ENCODE measurements around the gene PDK2. TPM values are rescaled to one million over a fixed set of nuclear protein-coding genes. Genes with fewer than 3 reads are reported as not detected.

Gene PDK2
- total RNA-seq, 1 experiment from 2014 or later, result 25.3 TPM

- peaks cover 98% of the 10 kb centered on the region for H3K36me3 ChIP-seq
- peak in 1 of 2 experiments; percentile 56 for DNase-seq (ENCODE audit: low read depth in 1 of 2, low spot score in 2 of 2)
- H3K27ac ChIP-seq, result no peak overlapping the region
- H3K27me3 ChIP-seq (replicated peaks), result no peaks in the 10 kb centered on the region
- H3K4me1 ChIP-seq (replicated peaks), result no peaks in the 10 kb centered on the region
- no peaks in the 10 kb centered on the region for H3K9me3 ChIP-seq (replicated peaks)
- H3K4me3 ChIP-seq, result no peak overlapping the region
Observed at GRCh38 chr17:50076591-50077235, 18.4 kb upstream of the PDK2 start.

GRCh38 chr17:50078430-50078829 lies 16.7 kb upstream of the PDK2 start:
- no peaks in the 10 kb centered on the region for H3K9me3 ChIP-seq (replicated peaks)
- H3K36me3 ChIP-seq, result peaks cover 100% of the 10 kb centered on the region
- no peak overlapping the region for H3K4me3 ChIP-seq
- no peaks in the 10 kb centered on the region for H3K4me1 ChIP-seq (replicated peaks)
- no peaks in the 10 kb centered on the region for H3K27me3 ChIP-seq (replicated peaks)
- no peak overlapping the region for H3K27ac ChIP-seq
- no peak for DNase-seq (ENCODE audit: low read depth in 1 of 2, low spot score in 2 of 2)

GRCh38 chr17:50079334-50080095 lies 15.6 kb upstream of the PDK2 start:
- peaks cover 91% of the 10 kb centered on the region for H3K36me3 ChIP-seq
- H3K27ac ChIP-seq, result no peak overlapping the region
- peak; percentile 53 to 81 for DNase-seq (ENCODE audit: low read depth in 1 of 2, low spot score in 2 of 2)

GRCh38 chr17:50080096-50080480 lies 15.1 kb upstream of the PDK2 start:
- H3K4me3 ChIP-seq, result no peak overlapping the region
- H3K4me1 ChIP-seq (replicated peaks), result no peaks in the 10 kb centered on the region
- no peaks in the 10 kb centered on the region for H3K9me3 ChIP-seq (replicated peaks)
- DNase-seq (ENCODE audit: low read depth in 1 of 2, low spot score in 2 of 2), result no peak
- no peaks in the 10 kb centered on the region for H3K27me3 ChIP-seq (replicated peaks)
- H3K36me3 ChIP-seq, result peaks cover 90% of the 10 kb centered on the region
- no peak overlapping the region for H3K27ac ChIP-seq

More at GRCh38 chr17:50079334-50080095, 15.6 kb upstream of the PDK2 start:
- no peak overlapping the region for H3K4me3 ChIP-seq
- H3K27me3 ChIP-seq (replicated peaks), result no peaks in the 10 kb centered on the region
- H3K4me1 ChIP-seq (replicated peaks), result no peaks in the 10 kb centered on the region
- H3K9me3 ChIP-seq (replicated peaks), result no peaks in the 10 kb centered on the region

- Histone ChIP-seq H3K9me3 (replicated peaks) (no peaks in the 10 kb centered on the region), H3K4me1 (replicated peaks) (no peaks in the 10 kb centered on the region), H3K27me3 (replicated peaks) (no peaks in the 10 kb centered on the region), H3K27ac (no peak overlapping the region), H3K4me3 (no peak overlapping the region), H3K36me3 (peaks cover 85% of the 10 kb centered on the region)
- no peak for DNase-seq (ENCODE audit: low read depth in 1 of 2, low spot score in 2 of 2)
Observed at GRCh38 chr17:50080827-50081226, 14.3 kb upstream of the PDK2 start.

GRCh38 chr17:50081757-50082156 lies 13.4 kb upstream of the PDK2 start:
- Histone ChIP-seq H3K9me3 (replicated peaks) (no peaks in the 10 kb centered on the region), H3K4me1 (replicated peaks) (no peaks in the 10 kb centered on the region), H3K36me3 (peaks cover 76% of the 10 kb centered on the region), H3K27ac (no peak overlapping the region), H3K27me3 (replicated peaks) (no peaks in the 10 kb centered on the region), H3K4me3 (no peak overlapping the region)
- no peak for DNase-seq (ENCODE audit: low read depth in 1 of 2, low spot score in 2 of 2)

- H3K4me3 ChIP-seq, result no peak overlapping the region
- no peak overlapping the region for H3K27ac ChIP-seq
- H3K36me3 ChIP-seq, result peaks cover 63% of the 10 kb centered on the region
- H3K4me1 ChIP-seq (replicated peaks), result no peaks in the 10 kb centered on the region
- no peaks in the 10 kb centered on the region for H3K9me3 ChIP-seq (replicated peaks)
- no peaks in the 10 kb centered on the region for H3K27me3 ChIP-seq (replicated peaks)
- peak; percentile 89 to 92 for DNase-seq (ENCODE audit: low read depth in 1 of 2, low spot score in 2 of 2)
Observed at GRCh38 chr17:50087246-50087911, 7.8 kb upstream of the PDK2 start.

GRCh38 chr17:50087912-50088405 lies 7.2 kb upstream of the PDK2 start:
- H3K4me3 ChIP-seq, result no peak overlapping the region
- H3K27ac ChIP-seq, result no peak overlapping the region
- H3K27me3 ChIP-seq (replicated peaks), result no peaks in the 10 kb centered on the region
- no peaks in the 10 kb centered on the region for H3K4me1 ChIP-seq (replicated peaks)
- no peak for DNase-seq (ENCODE audit: low read depth in 1 of 2, low spot score in 2 of 2)
- no peaks in the 10 kb centered on the region for H3K9me3 ChIP-seq (replicated peaks)
- peaks cover 57% of the 10 kb centered on the region for H3K36me3 ChIP-seq

- no peaks in the 10 kb centered on the region for H3K4me1 ChIP-seq (replicated peaks)
- no peak overlapping the region for H3K4me3 ChIP-seq
- DNase-seq (ENCODE audit: low read depth in 1 of 2, low spot score in 2 of 2), result no peak
- H3K27me3 ChIP-seq (replicated peaks), result no peaks in the 10 kb centered on the region
- no peaks in the 10 kb centered on the region for H3K9me3 ChIP-seq (replicated peaks)
- peaks cover 52% of the 10 kb centered on the region for H3K36me3 ChIP-seq
- H3K27ac ChIP-seq, result no peak overlapping the region
Observed at GRCh38 chr17:50088952-50089825, 6.0 kb upstream of the PDK2 start.

- H3K27me3 ChIP-seq (replicated peaks), result no peaks in the 10 kb centered on the region
- no peak overlapping the region for H3K4me3 ChIP-seq
- DNase-seq (ENCODE audit: low read depth in 1 of 2, low spot score in 2 of 2), result no peak
- H3K27ac ChIP-seq, result no peak overlapping the region
- H3K9me3 ChIP-seq (replicated peaks), result no peaks in the 10 kb centered on the region
- H3K4me1 ChIP-seq (replicated peaks), result peaks cover 7% of the 10 kb centered on the region
- H3K36me3 ChIP-seq, result peaks cover 46% of the 10 kb centered on the region
Observed at GRCh38 chr17:50090071-50090470, 5.1 kb upstream of the PDK2 start.

- Histone ChIP-seq H3K36me3 (peaks cover 43% of the 10 kb centered on the region), H3K4me3 (no peak overlapping the region), H3K9me3 (replicated peaks) (no peaks in the 10 kb centered on the region), H3K4me1 (replicated peaks) (peaks cover 14% of the 10 kb centered on the region), H3K27me3 (replicated peaks) (no peaks in the 10 kb centered on the region), H3K27ac (no peak overlapping the region)
- no peak for DNase-seq (ENCODE audit: low read depth in 1 of 2, low spot score in 2 of 2)
Observed at GRCh38 chr17:50090971-50091917, 3.9 kb upstream of the PDK2 start.

GRCh38 chr17:50091918-50092285 lies 3.2 kb upstream of the PDK2 start:
- DNase-seq (ENCODE audit: low read depth in 1 of 2, low spot score in 2 of 2), result no peak
- Histone ChIP-seq H3K36me3 (peaks cover 43% of the 10 kb centered on the region), H3K9me3 (replicated peaks) (no peaks in the 10 kb centered on the region), H3K4me3 (no peak overlapping the region), H3K4me1 (replicated peaks) (peaks cover 14% of the 10 kb centered on the region), H3K27ac (no peak overlapping the region), H3K27me3 (replicated peaks) (no peaks in the 10 kb centered on the region)

Data from SJSA1 (cell line).